ENCODE results near the gene MCRIP2.
A peak's percentile ranks its signal among the peaks of the same experiment; 100 is the strongest.

Gene MCRIP2

DNA sequence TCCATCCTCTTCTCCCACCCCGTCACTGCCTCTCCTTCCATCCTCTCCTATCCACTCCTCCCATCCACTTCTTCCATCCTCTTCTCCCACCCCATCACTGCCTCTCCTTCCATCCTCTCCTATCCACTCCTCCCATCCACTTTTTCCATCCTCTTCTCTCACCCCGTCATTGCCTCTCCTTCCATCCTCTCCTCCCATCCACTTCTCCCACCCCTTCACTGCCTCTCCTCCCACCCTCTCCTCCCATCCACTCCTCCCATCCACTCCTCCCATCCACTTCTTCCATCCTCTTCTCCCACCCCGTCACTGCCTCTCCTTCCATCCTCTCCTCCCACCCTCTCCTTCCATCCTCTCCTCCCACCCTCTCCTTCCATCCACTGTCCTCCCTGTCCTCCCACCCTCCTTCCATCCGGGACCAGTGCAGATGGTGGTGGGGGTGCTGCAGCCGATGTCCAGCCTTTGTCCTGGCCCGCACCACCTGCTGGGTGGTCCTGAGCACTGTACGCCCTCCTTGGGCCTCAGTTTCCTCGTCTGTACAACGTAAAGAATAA is 9.7 kb upstream of the MCRIP2 start:
- no peak for DNase-seq (ENCODE audit: low read depth)

DNA sequence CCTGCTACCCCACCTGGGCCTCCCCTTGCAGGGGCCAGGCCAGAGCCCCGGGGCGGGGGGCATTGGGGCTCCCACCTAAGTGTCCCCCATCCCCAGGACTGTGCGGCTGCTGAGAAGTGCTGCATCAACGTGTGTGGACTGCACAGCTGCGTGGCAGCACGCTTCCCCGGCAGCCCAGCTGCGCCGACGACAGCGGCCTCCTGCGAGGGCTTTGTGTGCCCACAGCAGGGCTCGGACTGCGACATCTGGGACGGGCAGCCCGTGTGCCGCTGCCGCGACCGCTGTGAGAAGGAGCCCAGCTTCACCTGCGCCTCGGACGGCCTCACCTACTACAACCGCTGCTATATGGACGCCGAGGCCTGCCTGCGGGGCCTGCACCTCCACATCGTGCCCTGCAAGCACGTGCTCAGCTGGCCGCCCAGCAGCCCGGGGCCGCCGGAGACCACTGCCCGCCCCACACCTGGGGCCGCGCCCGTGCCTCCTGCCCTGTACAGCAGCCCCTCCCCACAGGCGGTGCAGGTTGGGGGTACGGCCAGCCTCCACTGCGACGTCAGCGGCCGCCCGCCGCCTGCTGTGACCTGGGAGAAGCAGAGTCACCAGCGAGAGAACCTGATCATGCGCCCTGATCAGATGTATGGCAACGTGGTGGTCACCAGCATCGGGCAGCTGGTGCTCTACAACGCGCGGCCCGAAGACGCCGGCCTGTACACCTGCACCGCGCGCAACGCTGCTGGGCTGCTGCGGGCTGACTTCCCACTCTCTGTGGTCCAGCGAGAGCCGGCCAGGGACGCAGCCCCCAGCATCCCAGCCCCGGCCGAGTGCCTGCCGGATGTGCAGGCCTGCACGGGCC is 8.9 kb upstream of the MCRIP2 start:
- DNase-seq (ENCODE audit: low read depth) = no peak

- no peak for DNase-seq (ENCODE audit: low read depth)
Observed at GRCh38 chr16:633336-634050, 8.1 kb upstream of the MCRIP2 start.

GRCh38 chr16:634051-634670 is 7.5 kb upstream of the MCRIP2 start:
- DNase-seq (ENCODE audit: low read depth) = no peak

DNA sequence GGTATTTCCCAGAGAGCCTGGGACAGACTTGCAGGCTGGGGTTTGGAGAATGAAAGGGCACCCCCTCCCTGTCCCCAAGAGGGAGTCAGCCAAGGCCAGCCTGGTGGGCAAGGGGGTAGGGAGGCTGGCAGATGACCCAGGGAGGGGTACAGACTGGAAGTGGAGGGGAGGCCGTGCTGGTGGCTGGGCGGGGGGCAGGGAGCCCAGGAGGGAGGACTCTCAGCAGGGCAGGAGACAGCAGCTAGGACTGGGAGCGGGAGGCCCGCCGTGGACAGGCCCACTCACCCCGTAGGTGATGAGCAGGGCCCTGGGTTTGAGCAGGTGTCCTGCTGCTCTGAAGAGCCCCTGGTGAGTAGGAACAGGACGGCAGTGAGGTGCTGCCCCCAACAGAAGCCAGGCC is 6.6 kb upstream of the MCRIP2 start:
- DNase-seq (ENCODE audit: low read depth) = no peak

- DNase-seq (ENCODE audit: low read depth) = no peak
Observed at GRCh38 chr16:635573-636205, 5.9 kb upstream of the MCRIP2 start.

- peak; percentile 68 for DNase-seq (ENCODE audit: low read depth)
Observed at GRCh38 chr16:636206-637080, 5.2 kb upstream of the MCRIP2 start, which contains the start of gene METTL26. Gene METTL26, minus strand, starts transcription at chr16:636305. Its CDS starts 15 bp downstream, at chr16:636290.

- no peak for DNase-seq (ENCODE audit: low read depth)
Observed at GRCh38 chr16:637081-638018, 4.3 kb upstream of the MCRIP2 start.

DNA sequence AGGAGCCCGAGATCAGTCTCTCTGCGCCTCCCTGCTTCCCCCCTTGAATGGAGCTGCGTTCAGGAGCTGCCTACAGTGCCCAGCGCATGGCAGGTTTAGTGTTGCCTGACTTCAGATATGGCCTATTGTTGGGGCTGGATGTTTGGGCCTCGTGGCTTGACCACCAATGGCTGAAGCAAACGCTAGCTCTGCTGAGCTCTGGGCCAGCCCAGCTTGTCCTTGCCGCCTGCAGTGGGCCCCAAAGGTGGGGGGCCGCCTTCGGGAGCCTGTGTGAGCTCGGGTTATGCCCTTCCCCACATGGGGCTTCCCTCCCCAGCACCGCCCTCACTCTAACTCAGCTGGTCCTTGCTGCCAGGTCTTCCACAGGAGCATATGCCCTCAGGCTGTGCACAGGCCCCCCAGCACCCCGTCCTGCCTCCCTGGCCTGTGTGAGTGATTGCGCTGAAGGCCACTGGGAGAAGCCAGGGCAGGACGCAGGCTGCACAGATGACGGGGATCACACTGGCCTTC is 3.5 kb upstream of the MCRIP2 start:
- no peak for DNase-seq (ENCODE audit: low read depth)

- DNase-seq (ENCODE audit: low read depth) = no peak
Observed at GRCh38 chr16:638836-639235, 2.8 kb upstream of the MCRIP2 start.

- DNase-seq (ENCODE audit: low read depth) = no peak
Observed at GRCh38 chr16:640614-641013, 1.0 kb upstream of the MCRIP2 start.

- DNase-seq (ENCODE audit: low read depth) = no peak
Observed at GRCh38 chr16:642189-643049, 791 bp downstream of the MCRIP2 start.

GRCh38 chr16:643050-643368 is 1.4 kb downstream of the MCRIP2 start:
- DNase-seq (ENCODE audit: low read depth) = no peak

GRCh38 chr16:644556-644955 is 2.9 kb downstream of the MCRIP2 start:
- no peak for DNase-seq (ENCODE audit: low read depth)

- DNase-seq (ENCODE audit: low read depth) = no peak
Observed at GRCh38 chr16:645852-646678, 4.4 kb downstream of the MCRIP2 start.

DNA sequence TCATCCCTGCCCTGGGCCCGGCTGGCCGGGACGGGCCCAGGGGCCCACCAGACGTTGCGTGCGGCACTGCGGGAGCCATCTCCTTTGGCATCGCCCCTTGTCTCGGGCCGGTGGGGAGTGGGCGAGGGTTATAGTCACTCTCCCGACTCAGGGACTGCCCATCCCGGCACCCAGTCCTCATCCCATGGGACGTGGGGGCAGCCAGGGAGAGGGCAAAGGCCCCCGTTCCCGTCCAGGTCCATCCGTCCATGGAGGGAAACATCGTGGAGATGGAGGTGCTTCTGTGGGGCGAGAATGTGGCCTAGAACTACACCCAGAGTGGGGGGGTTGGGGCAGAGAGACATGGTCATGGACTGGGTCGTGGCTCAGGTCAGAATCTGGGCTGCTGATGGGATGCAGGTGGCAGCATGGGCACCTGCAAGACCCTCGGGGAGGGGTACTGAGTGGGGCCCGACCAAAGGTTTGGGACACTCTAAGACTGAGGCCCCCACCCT is 5.1 kb downstream of the MCRIP2 start:
- DNase-seq (ENCODE audit: low read depth) = no peak

DNA sequence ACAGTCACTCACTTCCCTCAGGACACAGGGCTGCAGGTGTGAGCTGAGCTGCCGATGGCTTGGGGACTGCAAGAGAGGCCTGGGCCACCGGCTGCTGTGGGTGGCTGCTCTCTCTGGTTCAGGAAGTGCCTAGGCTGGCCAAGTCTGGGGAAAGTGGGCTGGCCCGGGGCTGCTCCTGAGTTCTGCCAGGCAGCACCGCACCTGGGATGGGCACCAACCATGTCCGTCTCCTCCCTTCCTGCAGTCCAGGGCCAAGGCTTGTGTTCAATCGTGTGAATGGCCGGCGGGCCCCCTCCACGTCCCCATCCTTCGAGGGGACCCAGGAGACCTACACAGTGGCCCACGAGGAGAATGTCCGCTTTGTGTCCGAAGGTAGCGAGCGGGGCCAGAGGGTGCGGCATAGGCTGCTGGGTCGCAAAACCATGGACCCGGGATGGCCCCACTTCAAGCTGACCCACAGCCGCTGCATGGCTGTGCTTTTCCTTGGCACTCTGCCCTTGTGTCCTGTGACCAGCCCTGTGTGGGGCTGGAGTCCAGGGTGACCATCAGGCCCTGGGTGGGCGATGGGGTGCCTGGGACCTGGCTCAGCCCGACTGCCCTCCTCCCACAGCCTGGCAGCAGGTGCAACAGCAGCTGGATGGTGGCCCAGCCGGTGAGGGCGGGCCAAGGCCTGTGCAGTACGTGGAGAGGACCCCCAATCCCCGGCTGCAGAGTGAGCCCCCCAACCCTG is 5.7 kb downstream of the MCRIP2 start:
- DNase-seq (ENCODE audit: low read depth) = no peak

All from non-pigmented ciliary epithelial cell (primary cell).